Caco-2 (cell line): ENCODE measurements around the gene SLC2A4. TPM values are rescaled to one million over a fixed set of nuclear protein-coding genes. Genes with fewer than 3 reads are reported as not detected.

Experiments
- BruUV-seq: library from RNA; stranded (reverse); fragments of 400-500 nt; replicated peaks from 2 replicates; lab custom pipeline; 2021; lab: Mats Ljungman, UMichigan
- CTCF ChIA-PET: fragments of 300-600 bp; sonication (Branson Sonifier 250); formaldehyde crosslinking; loops from one replicate; lab custom pipeline; 2022; ENCODE audit warnings: antibody characterized with exemption; lab: Charles Lee
- POLR2A ChIA-PET: fragments of 300-600 bp; sonication (Branson Sonifier 250); formaldehyde crosslinking; loops from one replicate; lab custom pipeline; 2022; ENCODE audit warnings: antibody characterized with exemption; lab: Charles Lee
- DNase-seq, 2 experiments: peaks; one replicate each; pipeline versions ENCODE4 v3.0.0 to v3.0.0-alpha.2; 2020 to 2022
- H3K27me3 ChIP-seq: replicated peaks from 2 replicates; pipeline ENCODE4 v1.6.0; 2011; ENCODE audit warnings: low read length; ENCODE audit not compliant: control insufficient read depth, insufficient read depth
- H3K36me3 ChIP-seq: 2 replicates; pipeline ENCODE4 v1.5.1; 2011; ENCODE audit warnings: low read length; ENCODE audit not compliant: control insufficient read depth, insufficient read depth
- H3K4me1 ChIP-seq: fragments of 250-450 bp; sonication (Bioruptor Pico); 2 replicates; pipeline ENCODE4 v1.5.1; 2020; ENCODE audit warnings: mild to moderate bottlenecking
- H3K4me3 ChIP-seq: 2 replicates; pipeline ENCODE4 v1.5.1; 2011; ENCODE audit warnings: low read depth, mild to moderate bottlenecking, control low read depth, low read length
- H3K9me3 ChIP-seq: fragments of 250-450 bp; sonication (Bioruptor Pico); 2 replicates; pipeline ENCODE4 v1.5.1; 2020; ENCODE audit warnings: mild to moderate bottlenecking, moderate library complexity
- H3K27ac Mint-ChIP-seq: one replicate; pipeline ENCODE4 v1.8.0; 2022; ENCODE audit warnings: mixed read lengths; ENCODE audit not compliant: unreplicated experiment
- H3K27me3 Mint-ChIP-seq: one replicate; pipeline ENCODE4 v1.8.0; 2022; ENCODE audit warnings: mixed read lengths; ENCODE audit not compliant: insufficient read depth, unreplicated experiment
- H3K36me3 Mint-ChIP-seq: one replicate; pipeline ENCODE4 v1.8.0; 2022; ENCODE audit warnings: mild to moderate bottlenecking, mixed read lengths; ENCODE audit not compliant: insufficient read depth, unreplicated experiment
- H3K4me1 Mint-ChIP-seq: one replicate; pipeline ENCODE4 v1.8.0; 2022; ENCODE audit warnings: low read depth, mixed read lengths; ENCODE audit not compliant: unreplicated experiment
- H3K4me3 Mint-ChIP-seq: one replicate; pipeline ENCODE4 v1.8.0; 2022; ENCODE audit warnings: mild to moderate bottlenecking, moderate library complexity, mixed read lengths; ENCODE audit not compliant: unreplicated experiment
- H3K9me3 Mint-ChIP-seq: one replicate; pipeline ENCODE4 v1.8.0; 2022; ENCODE audit warnings: mixed read lengths; ENCODE audit not compliant: unreplicated experiment
- intact Hi-C: fragments of 100-400 bp; cut with micrococcal nuclease; formaldehyde crosslinking; loops from one replicate; pipeline ENCODE4 v1.10.0; 2022; ENCODE audit not compliant: unreplicated experiment
- total RNA-seq: library from RNA; stranded (reverse); gene quantifications from 2 replicates; pipeline ENCODE4 v1.2.3, GENCODE V29; 2022
- TF ChIP-seq, protein P1 (sequence below), 2 experiments: fragments of 200-600 bp in 1 of 2; IDR thresholded peaks; 1 replicate in 1 of 2; 2 replicates in 1 of 2; pipeline versions ENCODE4 v1.5.1 to v1.8.0; 2011 to 2022; ENCODE audit warnings: antibody characterized with exemption in 1 of 2, control low read depth in 1 of 2, inconsistent platforms in 1 of 2, low read depth in 1 of 2, low read length in 1 of 2, mild to moderate bottlenecking in 1 of 2, moderate library complexity in 1 of 2; ENCODE audit not compliant: insufficient read depth in 1 of 2, severe bottlenecking in 1 of 2, unreplicated experiment in 1 of 2

SLC2A4 gene
- total RNA-seq, 1 experiment from 2014 or later: 0.88 TPM

DNA sequence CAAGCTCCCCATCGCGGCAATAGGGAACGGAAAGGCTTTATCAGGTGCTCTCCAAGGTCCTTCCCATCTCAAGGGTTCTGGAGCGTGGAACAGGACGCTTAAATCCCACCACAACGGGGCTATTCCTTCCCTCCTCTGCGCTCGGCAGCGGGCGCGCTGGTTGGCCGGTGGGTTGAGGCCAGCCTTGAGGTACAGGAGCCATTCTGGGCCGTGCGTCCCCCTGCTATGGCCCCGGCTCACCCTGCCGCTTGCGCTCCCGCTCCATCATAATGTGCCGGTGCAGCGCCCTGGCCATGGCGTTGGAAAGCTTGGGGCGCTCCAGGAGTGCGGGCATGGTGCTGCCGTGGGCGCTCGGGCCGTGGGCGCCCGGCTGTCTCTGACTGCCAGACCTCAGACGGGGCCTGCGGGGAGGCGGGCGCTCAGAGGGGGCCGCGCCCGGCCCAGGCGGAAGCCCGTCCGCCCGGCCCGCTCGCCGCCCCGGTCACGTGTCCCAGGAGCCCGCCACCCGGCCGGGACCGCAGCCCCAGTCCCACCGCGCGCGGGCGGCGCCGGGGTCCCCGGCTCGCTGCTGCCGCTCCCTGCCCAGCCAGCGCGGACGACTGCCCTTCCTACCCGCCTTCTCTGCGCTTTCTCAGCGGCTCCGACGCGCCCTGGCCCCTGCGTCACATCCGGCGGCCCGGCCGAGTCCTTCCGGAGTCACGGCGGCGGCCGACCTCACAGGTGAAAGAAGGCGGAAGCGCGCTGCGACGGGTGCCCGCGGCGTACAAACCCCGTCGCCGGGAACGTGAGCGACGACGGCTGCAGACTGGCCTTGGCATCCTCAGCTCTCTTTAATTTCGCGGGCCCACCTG, 33.4 kb downstream of the SLC2A4 start, which contains the start of gene GPS2:
Gene GPS2 (minus strand): TSS at position 642 of the 851 bp plus-strand sequence. CDS start 308 bp downstream, at position 334.
- H3K36me3 Mint-ChIP-seq: peaks cover 50% of the 10 kb centered on the region
- intact Hi-C loops: loop anchor here (2.0 kb wide), 1 partner anchor 14 kb away; the partner anchor contains the start of gene NEURL4

DNA sequence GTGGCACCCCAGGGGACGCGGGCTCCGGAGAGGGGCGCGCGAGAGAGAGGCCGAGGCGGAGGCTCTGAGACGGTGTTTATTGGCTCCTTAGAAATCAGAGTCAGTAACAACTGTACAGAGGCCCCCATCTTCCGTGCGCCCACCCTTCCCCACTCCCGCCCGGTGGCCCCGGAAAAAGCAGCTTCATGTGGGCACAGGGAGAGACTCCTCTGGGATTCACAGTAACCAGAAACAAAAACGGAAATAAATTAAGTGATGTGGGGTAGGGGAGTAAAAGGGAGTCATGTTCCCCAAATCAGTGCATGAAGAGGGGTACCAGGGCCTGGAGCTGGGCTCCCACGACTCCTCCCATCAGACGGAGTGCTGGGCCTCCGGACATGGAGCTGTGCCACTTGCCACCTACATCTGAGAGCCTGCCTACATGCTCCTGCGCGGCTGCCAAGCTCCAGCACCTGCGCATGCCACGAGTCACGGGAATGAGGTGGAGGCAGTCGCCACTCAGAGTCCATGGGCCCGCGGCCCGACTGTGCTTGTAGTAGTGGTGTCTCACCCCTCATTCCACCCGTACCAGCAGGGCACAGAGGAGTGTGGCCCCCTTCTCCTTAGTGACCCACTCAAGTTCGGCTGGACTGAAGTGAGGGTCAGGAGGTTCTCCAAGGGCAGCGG, 34.2 kb downstream of the SLC2A4 start:
- ChIA-PET CTCF (no interaction called here), POLR2A (interaction anchor here (0.9 kb wide), 1 partner anchor 14 kb away, joined by 3 read pairs; no protein-coding TSS in a partner anchor)
- peak overlapping the region; percentile 81 for H3K27ac Mint-ChIP-seq
- intact Hi-C loops: loop anchor here (2.0 kb wide), 1 partner anchor 13 kb away; the partner anchor contains the start of gene NEURL4
- Histone ChIP-seq H3K4me3 (peak overlapping the region; percentile 82), H3K36me3 (peaks cover 3% of the 10 kb centered on the region), H3K27me3 (no peaks in the 10 kb centered on the region), H3K9me3 (no peaks in the 10 kb centered on the region), H3K4me1 (peaks cover 4% of the 10 kb centered on the region; the same call in 1 of the 2 replicates)
- H3K27me3 Mint-ChIP-seq: no peaks in the 10 kb centered on the region
- no TSS peak for BruUV-seq
- peaks cover 42% of the 10 kb centered on the region for H3K36me3 Mint-ChIP-seq
- H3K9me3 Mint-ChIP-seq: no peaks in the 10 kb centered on the region
- peaks cover 13% of the 10 kb centered on the region for H3K4me1 Mint-ChIP-seq
- no peak for DNase-seq
- TF ChIP-seq, protein P1, sequence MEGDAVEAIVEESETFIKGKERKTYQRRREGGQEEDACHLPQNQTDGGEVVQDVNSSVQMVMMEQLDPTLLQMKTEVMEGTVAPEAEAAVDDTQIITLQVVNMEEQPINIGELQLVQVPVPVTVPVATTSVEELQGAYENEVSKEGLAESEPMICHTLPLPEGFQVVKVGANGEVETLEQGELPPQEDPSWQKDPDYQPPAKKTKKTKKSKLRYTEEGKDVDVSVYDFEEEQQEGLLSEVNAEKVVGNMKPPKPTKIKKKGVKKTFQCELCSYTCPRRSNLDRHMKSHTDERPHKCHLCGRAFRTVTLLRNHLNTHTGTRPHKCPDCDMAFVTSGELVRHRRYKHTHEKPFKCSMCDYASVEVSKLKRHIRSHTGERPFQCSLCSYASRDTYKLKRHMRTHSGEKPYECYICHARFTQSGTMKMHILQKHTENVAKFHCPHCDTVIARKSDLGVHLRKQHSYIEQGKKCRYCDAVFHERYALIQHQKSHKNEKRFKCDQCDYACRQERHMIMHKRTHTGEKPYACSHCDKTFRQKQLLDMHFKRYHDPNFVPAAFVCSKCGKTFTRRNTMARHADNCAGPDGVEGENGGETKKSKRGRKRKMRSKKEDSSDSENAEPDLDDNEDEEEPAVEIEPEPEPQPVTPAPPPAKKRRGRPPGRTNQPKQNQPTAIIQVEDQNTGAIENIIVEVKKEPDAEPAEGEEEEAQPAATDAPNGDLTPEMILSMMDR (IDR thresholded peaks at IDR 0.05; ENCODE audit: insufficient read depth in 1 of 2, low read depth in 1 of 2, low read length in 1 of 2, severe bottlenecking in 1 of 2, unreplicated experiment in 1 of 2): no peak
- H3K4me3 Mint-ChIP-seq: peak overlapping the region; percentile 82

More for the DNA sequence above, 33.4 kb downstream of the SLC2A4 start, which contains the start of gene GPS2:
- no peaks in the 10 kb centered on the region for H3K27me3 ChIP-seq
- ChIA-PET CTCF (no interaction called here), POLR2A (interaction anchor here (0.6 to 1.0 kb wide), 3 partner anchors 14 to 32 kb away, joined by 3 read pairs; partner anchors contain the start of gene NEURL4)
- peaks cover 18% of the 10 kb centered on the region for H3K4me1 Mint-ChIP-seq
- H3K4me3 ChIP-seq: peak within 1 kb of the TSS; percentile 82
- BruUV-seq: no TSS peak
- no peaks in the 10 kb centered on the region for H3K9me3 ChIP-seq
- peak within 1 kb of the TSS; percentile 93 for H3K27ac Mint-ChIP-seq
- H3K4me3 Mint-ChIP-seq: peak within 1 kb of the TSS; percentile 82
- peaks cover 3% of the 10 kb centered on the region for H3K36me3 ChIP-seq
- TF ChIP-seq, protein P1 (IDR thresholded peaks at IDR 0.05; ENCODE audit: insufficient read depth in 1 of 2, low read depth in 1 of 2, low read length in 1 of 2, severe bottlenecking in 1 of 2, unreplicated experiment in 1 of 2): no peak
- H3K4me1 ChIP-seq: peaks cover 4% of the 10 kb centered on the region; the same call in 1 of the 2 replicates
- no peaks in the 10 kb centered on the region for H3K9me3 Mint-ChIP-seq
- no peaks in the 10 kb centered on the region for H3K27me3 Mint-ChIP-seq
- DNase-seq: peak; percentile 81 to 86
